C4-2B (cell line): ENCODE results near the gene JAKMIP1.

ENCODE experiments used
- CTCF ChIP-seq: fragments of 450-650 bp; conservative IDR thresholded peaks from 2 replicates; pipeline ENCODE4 v1.5.1; 2017; ENCODE audit warnings: mild to moderate bottlenecking
- ZFX ChIP-seq: fragments of 450-650 bp; IDR thresholded peaks from 2 replicates; pipeline ENCODE4 v1.6.1; 2017

- TF ChIP-seq CTCF = no peak
- no peak for TF ChIP-seq ZFX
Observed at GRCh38 chr4:6021831-6022606, 178.3 kb downstream of the JAKMIP1 start.
